ENCODE data around the gene MACROD2. TPM values are rescaled to one million over a fixed set of nuclear protein-coding genes. Genes with fewer than 3 reads are reported as not detected.

Gene MACROD2
- total and polyA plus RNA-seq, 7 donors = 0.20 to 4.8 (median 0.87) TPM

- H3K27me3 ChIP-seq (ENCODE audit: insufficient read depth in 3 of 3, low read length in 2 of 3) = no peaks in the 10 kb centered on the region
- DNase-seq (no peak), ATAC-seq (no peak)
- H3K27ac ChIP-seq = no peak overlapping the region
- TF ChIP-seq CTCF (IDR thresholded peaks at IDR 0.05) = no peak
- no peaks in the 10 kb centered on the region for H3K9me3 ChIP-seq
- intact Hi-C loops (cut with DNase I) = no loop called here
- H3K4me1 ChIP-seq = no peaks in the 10 kb centered on the region
- H3K4me3 ChIP-seq = no peak overlapping the region
- H3K36me3 ChIP-seq (ENCODE audit: insufficient read depth in 1 of 2, low read depth in 1 of 2) = no peaks in the 10 kb centered on the region
Measured at GRCh38 chr20:15576411-15576810, 1581.1 kb downstream of the MACROD2 start.

- 84 to 94% (median 88%) methylated on average over 3 of the region's 3 CpGs for WGBS, 3 donors
- intact Hi-C loops (cut with DNase I) = no loop called here
- Histone ChIP-seq H3K9me3 (no peaks in the 10 kb centered on the region), H3K27me3 (ENCODE audit: insufficient read depth in 3 of 3, low read length in 2 of 3) (no peaks in the 10 kb centered on the region), H3K27ac (no peak overlapping the region), H3K4me1 (no peaks in the 10 kb centered on the region), H3K4me3 (no peak overlapping the region), H3K36me3 (ENCODE audit: insufficient read depth in 1 of 2, low read depth in 1 of 2) (no peaks in the 10 kb centered on the region)
- TF ChIP-seq CTCF (IDR thresholded peaks at IDR 0.05) = no peak
- DNase-seq (no peak), ATAC-seq (no peak)
Measured at GRCh38 chr20:15578113-15578512, 1582.8 kb downstream of the MACROD2 start.

GRCh38 chr20:15579688-15580087 lies 1584.4 kb downstream of the MACROD2 start:
- H3K36me3 ChIP-seq (ENCODE audit: insufficient read depth in 1 of 2, low read depth in 1 of 2) = no peaks in the 10 kb centered on the region
- H3K27ac ChIP-seq = no peak overlapping the region
- no peak for TF ChIP-seq CTCF (IDR thresholded peaks at IDR 0.05)
- no peak for ATAC-seq
- no peaks in the 10 kb centered on the region for H3K9me3 ChIP-seq
- no peak for DNase-seq
- no peak overlapping the region for H3K4me3 ChIP-seq
- intact Hi-C loops (cut with DNase I) = no loop called here
- no peaks in the 10 kb centered on the region for H3K27me3 ChIP-seq (ENCODE audit: insufficient read depth in 3 of 3, low read length in 2 of 3)
- 39 to 43% (median 42%) methylated on average over 2 of the region's 2 CpGs for WGBS, 3 donors
- no peaks in the 10 kb centered on the region for H3K4me1 ChIP-seq

GRCh38 chr20:15582146-15582760 lies 1586.9 kb downstream of the MACROD2 start:
- WGBS, 3 donors = 72 to 76% (median 72%) methylated on average over 5 of the region's 5 CpGs
- H3K9me3 ChIP-seq = no peaks in the 10 kb centered on the region
- no peaks in the 10 kb centered on the region for H3K27me3 ChIP-seq (ENCODE audit: insufficient read depth in 3 of 3, low read length in 2 of 3)
- no peak overlapping the region for H3K27ac ChIP-seq
- H3K4me3 ChIP-seq = no peak overlapping the region
- no peaks in the 10 kb centered on the region for H3K36me3 ChIP-seq (ENCODE audit: insufficient read depth in 1 of 2, low read depth in 1 of 2)
- no peak for TF ChIP-seq CTCF (IDR thresholded peaks at IDR 0.05)
- intact Hi-C loops (cut with DNase I) = no loop called here
- DNase-seq (no peak), ATAC-seq (no peak)
- H3K4me1 ChIP-seq = no peaks in the 10 kb centered on the region

GRCh38 chr20:15584507-15584906 lies 1589.2 kb downstream of the MACROD2 start:
- no peak for ATAC-seq
- Histone ChIP-seq H3K4me1 (no peaks in the 10 kb centered on the region), H3K9me3 (no peaks in the 10 kb centered on the region), H3K27ac (no peak overlapping the region), H3K27me3 (ENCODE audit: insufficient read depth in 3 of 3, low read length in 2 of 3) (no peaks in the 10 kb centered on the region), H3K36me3 (ENCODE audit: insufficient read depth in 1 of 2, low read depth in 1 of 2) (no peaks in the 10 kb centered on the region), H3K4me3 (no peak overlapping the region)
- intact Hi-C loops (cut with DNase I) = no loop called here
- 86 to 89% (median 88%) methylated on average over 6 of the region's 6 CpGs for WGBS, 3 donors
- TF ChIP-seq CTCF (IDR thresholded peaks at IDR 0.05) = no peak
- no peak for DNase-seq

Data from psoas muscle (tissue), 8 donors.